DOHH2 (cell line): ENCODE measurements around the gene RASL11B.

Experiments used
- H3F3A ChIP-seq: fragments of 200-600 bp; sonication (generic), shearing (Covaris generic); 2 replicates; pipeline ENCODE4 v1.6.0; 2016; ENCODE audit warnings: antibody characterized with exemption, mild to moderate bottlenecking; ENCODE audit not compliant: control insufficient read depth, insufficient read depth
- H3K27ac ChIP-seq: fragments of 200-600 bp; sonication (generic); 2 replicates; pipeline ENCODE4 v1.5.1; 2014; ENCODE audit warnings: low read depth, mild to moderate bottlenecking, low read length, moderate library complexity
- H3K27me3 ChIP-seq: fragments of 200-600 bp; sonication (generic); 2 replicates; pipeline ENCODE4 v1.6.1; 2014; ENCODE audit warnings: mild to moderate bottlenecking, low read length, mixed read lengths; ENCODE audit not compliant: control insufficient read depth
- H3K36me3 ChIP-seq: fragments of 200-600 bp; sonication (generic); 2 replicates; pipeline ENCODE4 v1.6.1; 2014; ENCODE audit warnings: mild to moderate bottlenecking, low read length, moderate library complexity, mixed read lengths; ENCODE audit not compliant: control insufficient read depth
- H3K4me1 ChIP-seq: fragments of 200-600 bp; sonication (generic); 2 replicates; pipeline ENCODE4 v1.6.1; 2014; ENCODE audit warnings: mild to moderate bottlenecking, low read length, mixed read lengths; ENCODE audit not compliant: control insufficient read depth
- H3K4me2 ChIP-seq: fragments of 200-600 bp; sonication (generic); 2 replicates; pipeline ENCODE4 v1.6.0; 2014; ENCODE audit warnings: mild to moderate bottlenecking, low read length, moderate library complexity
- H3K4me3 ChIP-seq: fragments of 200-600 bp; sonication (generic); 2 replicates; pipeline ENCODE4 v1.5.1; 2014; ENCODE audit warnings: mild to moderate bottlenecking, low read length, mixed read lengths
- H3K79me2 ChIP-seq: fragments of 200-600 bp; sonication (generic); 2 replicates; pipeline ENCODE4 v1.6.1; 2014; ENCODE audit warnings: mild to moderate bottlenecking, low read length, mixed read lengths; ENCODE audit not compliant: control insufficient read depth
- H3K9me2 ChIP-seq: fragments of 200-600 bp; sonication (generic); replicated peaks from 2 replicates; pipeline ENCODE4 v1.6.1; 2014; ENCODE audit warnings: mild to moderate bottlenecking, low read length, mixed read lengths; ENCODE audit not compliant: control insufficient read depth
- H3K9me3 ChIP-seq: fragments of 200-600 bp; sonication (generic); 2 replicates; pipeline ENCODE4 v1.6.1; 2014; ENCODE audit warnings: antibody characterized with exemption, low read length, mixed read lengths; ENCODE audit not compliant: control insufficient read depth, insufficient read depth
- H4K20me1 ChIP-seq: fragments of 200-600 bp; sonication (generic); 2 replicates; pipeline ENCODE4 v1.6.0; 2014; ENCODE audit warnings: low read depth, mild to moderate bottlenecking, antibody characterized with exemption, low read length, moderate library complexity; ENCODE audit not compliant: control insufficient read depth, insufficient read depth
- EZH2phosphoT487 ChIP-seq: fragments of 200-600 bp; sonication (generic); IDR thresholded peaks from 2 replicates; pipeline ENCODE4 v1.6.1; 2017; ENCODE audit warnings: borderline replicate concordance, mild to moderate bottlenecking, antibody characterized with exemption, low read length, moderate library complexity, mixed read lengths
- TF ChIP-seq, protein P1 (sequence below): fragments of 200-600 bp; sonication (generic); IDR thresholded peaks from one replicate; pipeline ENCODE4 v1.5.1; 2014; ENCODE audit warnings: antibody characterized with exemption, mild to moderate bottlenecking, low read depth, low read length; ENCODE audit not compliant: poor library complexity, severe bottlenecking

The RASL11B gene

DNA sequence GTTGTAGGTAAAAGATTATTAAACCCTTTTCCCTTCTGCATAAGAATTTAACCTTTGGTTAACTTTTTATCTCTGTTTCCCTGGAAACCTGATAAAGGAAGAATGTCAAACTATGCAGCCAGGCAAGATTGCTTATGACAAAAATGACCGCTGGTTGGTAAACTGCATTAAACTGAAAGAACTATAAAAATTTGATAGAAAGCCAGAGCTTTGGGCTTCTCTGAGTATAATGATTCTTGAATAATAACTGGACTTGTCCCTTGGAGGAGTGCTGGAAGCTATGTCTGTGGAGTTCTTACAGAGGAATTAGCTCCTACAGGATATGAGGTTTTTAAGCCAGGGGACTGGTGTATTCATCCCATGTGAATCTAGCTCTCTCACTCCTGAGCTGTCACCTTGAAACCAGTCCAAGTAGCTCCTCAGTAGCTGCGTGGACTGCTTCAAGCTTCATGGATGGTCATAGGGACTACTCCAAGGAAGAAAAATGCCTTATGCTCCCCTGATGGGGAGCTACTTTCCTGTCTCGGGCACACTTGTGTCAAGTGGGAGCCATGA is 52.0 kb downstream of the RASL11B start:
- Histone ChIP-seq H3K9me3 (no peaks in the 10 kb centered on the region), H3K9me2 (no peaks in the 10 kb centered on the region), H3K27ac (no peak overlapping the region), H3K4me1 (peaks cover 4% of the 10 kb centered on the region; the same call in 1 of the 2 replicates), H3K79me2 (no peaks in the 10 kb centered on the region), H3K36me3 (no peaks in the 10 kb centered on the region), H3K27me3 (no peaks in the 10 kb centered on the region), H4K20me1 (no peaks in the 10 kb centered on the region), H3F3A (no peaks in the 10 kb centered on the region), H3K4me3 (no peak overlapping the region), H3K4me2 (no peak overlapping the region)
- TF ChIP-seq, protein P1, sequence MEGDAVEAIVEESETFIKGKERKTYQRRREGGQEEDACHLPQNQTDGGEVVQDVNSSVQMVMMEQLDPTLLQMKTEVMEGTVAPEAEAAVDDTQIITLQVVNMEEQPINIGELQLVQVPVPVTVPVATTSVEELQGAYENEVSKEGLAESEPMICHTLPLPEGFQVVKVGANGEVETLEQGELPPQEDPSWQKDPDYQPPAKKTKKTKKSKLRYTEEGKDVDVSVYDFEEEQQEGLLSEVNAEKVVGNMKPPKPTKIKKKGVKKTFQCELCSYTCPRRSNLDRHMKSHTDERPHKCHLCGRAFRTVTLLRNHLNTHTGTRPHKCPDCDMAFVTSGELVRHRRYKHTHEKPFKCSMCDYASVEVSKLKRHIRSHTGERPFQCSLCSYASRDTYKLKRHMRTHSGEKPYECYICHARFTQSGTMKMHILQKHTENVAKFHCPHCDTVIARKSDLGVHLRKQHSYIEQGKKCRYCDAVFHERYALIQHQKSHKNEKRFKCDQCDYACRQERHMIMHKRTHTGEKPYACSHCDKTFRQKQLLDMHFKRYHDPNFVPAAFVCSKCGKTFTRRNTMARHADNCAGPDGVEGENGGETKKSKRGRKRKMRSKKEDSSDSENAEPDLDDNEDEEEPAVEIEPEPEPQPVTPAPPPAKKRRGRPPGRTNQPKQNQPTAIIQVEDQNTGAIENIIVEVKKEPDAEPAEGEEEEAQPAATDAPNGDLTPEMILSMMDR = no peak
- no peak for TF ChIP-seq EZH2phosphoT487

DNA sequence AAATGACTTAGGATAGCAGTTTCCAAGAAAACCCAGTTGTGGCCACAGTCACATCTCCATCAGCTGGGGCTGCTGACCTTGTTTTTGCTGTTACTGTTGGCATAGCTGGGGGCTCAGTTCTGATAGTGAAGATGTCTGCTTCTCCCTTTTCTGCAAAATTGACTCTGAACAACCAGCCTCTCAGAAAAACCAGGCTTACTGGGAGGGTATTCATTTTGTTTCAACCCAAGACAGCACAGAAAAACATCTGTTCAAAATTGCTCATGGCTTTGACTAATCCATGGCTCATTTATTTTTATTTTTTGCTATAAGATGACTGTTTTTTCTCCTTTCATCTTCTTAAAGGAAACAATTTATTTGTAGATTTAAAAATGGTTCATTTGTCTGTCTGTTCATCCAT is 53.1 kb downstream of the RASL11B start:
- Histone ChIP-seq H3K4me3 (no peak overlapping the region), H3K27ac (no peak overlapping the region), H3K4me1 (peaks cover 4% of the 10 kb centered on the region; the same call in 1 of the 2 replicates), H3K4me2 (no peak overlapping the region), H3K79me2 (no peaks in the 10 kb centered on the region), H4K20me1 (no peaks in the 10 kb centered on the region), H3K9me2 (no peaks in the 10 kb centered on the region), H3K27me3 (no peaks in the 10 kb centered on the region), H3F3A (no peaks in the 10 kb centered on the region), H3K36me3 (no peaks in the 10 kb centered on the region), H3K9me3 (no peaks in the 10 kb centered on the region)
- TF ChIP-seq, protein P1 = no peak

DNA sequence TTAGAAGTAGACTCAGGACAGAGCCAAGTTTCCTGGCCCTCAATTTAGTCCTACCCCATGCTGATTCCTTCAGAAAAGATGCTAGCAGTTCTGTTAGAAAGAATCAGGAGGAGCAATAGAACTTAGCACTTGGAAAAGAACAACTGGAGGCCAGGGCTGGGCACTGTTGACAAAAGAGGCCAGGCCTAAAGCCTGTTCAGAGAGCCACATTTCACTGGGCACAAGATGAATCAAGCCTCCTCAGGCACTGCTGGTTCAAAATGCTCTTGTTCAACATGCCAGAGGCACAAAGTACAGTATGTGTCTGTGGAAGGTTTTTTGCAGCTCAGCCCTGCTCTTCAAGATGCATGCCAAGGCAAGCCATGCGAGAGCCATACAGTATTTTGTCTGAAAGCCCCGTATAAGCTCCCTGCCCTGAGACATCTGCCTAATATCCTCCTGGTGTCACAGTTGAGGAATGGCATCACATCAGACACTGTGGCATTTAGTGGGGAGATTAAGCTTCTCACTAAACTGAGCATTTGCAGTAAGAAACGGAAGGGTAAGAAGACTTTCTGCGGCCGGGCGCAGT is 53.7 kb downstream of the RASL11B start:
- no peaks in the 10 kb centered on the region for H3K27me3 ChIP-seq
- H3K79me2 ChIP-seq = no peaks in the 10 kb centered on the region
- H3K4me2 ChIP-seq = no peak overlapping the region
- no peaks in the 10 kb centered on the region for H3K36me3 ChIP-seq
- no peaks in the 10 kb centered on the region for H4K20me1 ChIP-seq
- TF ChIP-seq, protein P1 = no peak
- TF ChIP-seq EZH2phosphoT487 = no peak
- H3K4me1 ChIP-seq = peaks cover 4% of the 10 kb centered on the region; the same call in 1 of the 2 replicates
- H3K9me3 ChIP-seq = no peaks in the 10 kb centered on the region
- no peak overlapping the region for H3K27ac ChIP-seq
- no peaks in the 10 kb centered on the region for H3K9me2 ChIP-seq
- H3K4me3 ChIP-seq = no peak overlapping the region
- H3F3A ChIP-seq = no peaks in the 10 kb centered on the region
